HG03378 (cell line): ENCODE measurements around the gene RPRD1B.

Experiments
- ATAC-seq: cut with Tn5 transposase; IDR thresholded peaks from one replicate; pipeline ENCODE4 v1.9.1; 2021; ENCODE audit warnings: mild to moderate bottlenecking, moderate library complexity; ENCODE audit not compliant: unreplicated experiment

Gene RPRD1B

GRCh38 chr20:38133680-38134426 lies 100.3 kb downstream of the RPRD1B start:
- ATAC-seq, result no peak

DNA sequence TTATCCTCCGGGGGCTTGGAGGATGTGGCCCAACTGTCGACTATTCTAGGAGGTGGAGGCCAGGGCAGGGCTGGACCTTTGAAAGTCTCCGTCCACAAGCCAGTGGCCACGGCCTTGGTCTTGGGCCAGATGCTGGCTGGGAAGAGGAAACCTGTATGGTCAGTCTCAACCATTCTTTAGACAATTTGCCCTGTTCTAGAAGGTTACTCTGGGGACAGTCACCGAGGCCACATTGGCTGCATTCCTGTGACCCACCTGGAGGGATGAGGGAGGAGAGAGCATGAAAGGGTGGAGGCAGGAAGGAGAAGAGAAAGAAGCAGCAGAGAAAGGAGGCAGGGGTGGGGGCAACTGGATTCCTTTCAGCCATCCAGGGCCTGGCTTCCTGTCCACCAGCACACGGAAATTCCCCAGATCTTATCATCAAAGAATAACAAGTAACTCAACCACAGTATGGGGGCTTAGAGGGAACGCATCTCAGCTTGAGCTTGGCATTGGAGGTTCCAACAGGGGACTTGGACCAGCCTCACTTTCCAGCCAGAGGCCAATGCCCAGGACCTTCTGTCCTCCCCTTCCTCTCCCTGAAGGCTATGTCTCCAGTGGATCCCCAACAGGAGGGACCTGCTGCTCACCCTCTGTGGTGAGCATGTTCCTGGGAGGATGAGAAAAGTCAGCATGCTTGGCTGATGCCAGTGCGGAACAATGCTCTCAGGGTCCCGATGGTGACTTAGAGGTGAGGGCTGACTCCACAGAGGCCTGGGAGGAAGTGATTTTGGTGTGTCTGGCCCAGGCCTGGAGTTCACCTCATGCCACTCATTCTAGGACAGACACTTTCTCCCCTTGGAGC lies 101.1 kb downstream of the RPRD1B start:
- no peak for ATAC-seq

GRCh38 chr20:38135271-38135650 lies 101.7 kb downstream of the RPRD1B start:
- ATAC-seq, result no peak

DNA sequence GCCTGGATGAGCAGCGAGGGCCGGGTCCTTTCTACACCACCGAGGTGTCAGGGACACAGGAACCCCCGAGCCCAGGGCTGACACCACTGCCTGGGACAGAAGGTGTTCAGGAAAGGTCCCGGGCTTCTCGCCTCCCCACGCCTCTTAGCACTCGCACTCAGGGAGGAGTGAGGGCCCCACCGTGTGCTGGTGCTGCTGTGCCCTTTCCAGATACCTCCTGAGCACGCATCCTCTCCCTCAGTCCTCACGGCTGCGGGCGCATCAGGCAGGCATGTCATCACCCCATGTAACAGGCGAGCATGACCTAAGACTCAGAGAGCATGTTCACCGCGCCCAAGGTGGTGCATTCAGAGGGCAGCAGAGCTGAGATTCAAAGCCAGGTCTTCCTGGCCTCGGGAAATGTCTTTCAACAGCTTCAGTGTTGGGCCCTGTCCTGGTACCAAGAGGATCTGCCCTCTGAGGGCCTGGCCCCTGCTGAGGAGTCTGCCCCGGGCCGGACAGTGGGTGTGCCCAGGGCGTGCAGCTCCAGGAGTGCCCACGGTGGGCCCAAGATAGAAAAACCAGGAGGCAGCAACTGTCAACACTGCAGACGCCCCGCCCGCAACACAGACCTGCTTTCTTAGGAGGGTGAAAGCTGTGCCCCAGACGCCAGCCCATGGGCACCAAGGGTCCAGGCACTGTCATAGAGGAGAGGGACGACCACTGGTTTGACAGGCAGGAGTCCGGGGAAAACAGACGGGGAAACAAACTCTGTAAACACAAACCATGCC lies 102.3 kb downstream of the RPRD1B start:
- no peak for ATAC-seq

DNA sequence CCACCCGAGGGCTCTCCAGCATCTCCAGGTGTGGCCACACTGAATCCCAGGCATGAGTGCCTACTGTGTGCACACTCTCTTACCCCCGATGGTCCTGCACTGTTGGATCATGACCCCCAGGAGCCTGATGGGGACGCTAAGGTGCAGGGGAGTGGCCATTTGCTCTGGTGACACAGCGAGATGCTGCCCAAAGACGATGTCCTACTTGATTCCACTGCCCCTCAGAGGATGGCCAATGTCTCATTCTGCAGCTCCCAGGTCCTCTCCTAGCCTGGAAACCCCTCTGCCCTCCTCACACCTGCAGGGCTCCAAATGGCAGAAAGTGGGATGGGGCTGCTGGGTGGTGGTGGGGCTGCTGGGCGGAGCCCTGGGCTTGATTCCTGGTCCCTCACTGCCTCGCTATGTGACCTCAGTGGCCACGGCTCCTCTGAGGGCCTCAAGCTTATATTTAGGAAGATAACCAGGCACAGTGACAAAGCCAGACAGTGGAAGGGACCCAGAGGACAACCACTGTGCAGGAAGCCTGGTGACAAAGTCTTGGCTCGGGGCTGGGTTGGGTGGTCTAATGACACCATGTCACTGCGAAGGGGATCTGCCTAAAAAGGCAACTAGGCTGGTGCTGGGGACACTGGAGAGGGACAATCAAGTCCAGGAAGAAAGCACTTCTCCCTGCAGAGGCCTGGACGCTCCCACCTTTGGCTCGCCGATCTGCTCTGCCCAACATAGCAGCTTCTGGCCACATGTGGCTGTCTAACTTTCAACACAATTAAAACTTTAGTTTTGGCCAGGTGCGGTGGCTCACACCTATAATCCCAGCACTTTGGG lies 103.1 kb downstream of the RPRD1B start:
- no peak for ATAC-seq

- no peak for ATAC-seq
Observed at GRCh38 chr20:38137441-38138037, 104.0 kb downstream of the RPRD1B start.

GRCh38 chr20:38138086-38138778 lies 104.7 kb downstream of the RPRD1B start:
- no peak for ATAC-seq

- no peak for ATAC-seq
Observed at GRCh38 chr20:38139156-38139912, 105.8 kb downstream of the RPRD1B start.

- no peak for ATAC-seq
Observed at GRCh38 chr20:38139977-38140753, 106.6 kb downstream of the RPRD1B start.

DNA sequence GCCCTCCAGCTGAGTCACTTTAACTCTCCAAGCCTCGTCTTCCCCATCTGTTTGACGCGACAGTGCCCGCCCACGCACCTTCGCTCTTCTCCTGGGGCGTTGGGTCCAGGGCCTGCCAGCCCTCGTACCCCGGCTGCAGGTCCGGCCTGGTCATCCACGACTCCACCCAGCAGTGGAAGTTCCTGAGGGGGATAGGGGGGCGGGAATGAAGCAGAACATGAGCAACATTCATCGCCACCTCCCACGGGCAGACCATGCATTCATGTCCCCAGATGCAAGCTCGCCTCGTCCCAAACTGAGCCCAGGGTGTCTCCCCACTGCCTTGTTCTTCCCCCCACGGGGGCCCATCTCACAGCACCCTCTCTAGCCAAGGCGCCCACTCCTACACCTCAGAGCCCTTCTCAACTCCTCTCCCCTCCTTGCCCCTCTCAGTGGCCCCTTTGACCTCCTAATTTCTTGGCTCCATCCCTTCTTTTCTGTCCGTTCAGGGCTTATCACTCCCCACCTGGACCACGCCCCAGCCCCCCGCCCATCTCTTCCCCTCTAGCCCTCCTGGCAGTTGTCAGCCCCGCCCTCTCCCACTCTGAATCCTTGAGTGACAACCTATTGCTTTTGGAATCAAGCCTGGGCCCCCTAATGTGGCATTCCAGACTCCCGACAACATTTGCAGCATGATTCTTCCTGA lies 107.8 kb downstream of the RPRD1B start:
- ATAC-seq, result no peak
